ENCODE data around the gene HTR3E.
"Not testable (repeated sequence)": the region's sequence is repeated elsewhere in the genome, so short reads cannot be mapped to it uniquely, and the experiment has no call there.

The HTR3E gene

DNA sequence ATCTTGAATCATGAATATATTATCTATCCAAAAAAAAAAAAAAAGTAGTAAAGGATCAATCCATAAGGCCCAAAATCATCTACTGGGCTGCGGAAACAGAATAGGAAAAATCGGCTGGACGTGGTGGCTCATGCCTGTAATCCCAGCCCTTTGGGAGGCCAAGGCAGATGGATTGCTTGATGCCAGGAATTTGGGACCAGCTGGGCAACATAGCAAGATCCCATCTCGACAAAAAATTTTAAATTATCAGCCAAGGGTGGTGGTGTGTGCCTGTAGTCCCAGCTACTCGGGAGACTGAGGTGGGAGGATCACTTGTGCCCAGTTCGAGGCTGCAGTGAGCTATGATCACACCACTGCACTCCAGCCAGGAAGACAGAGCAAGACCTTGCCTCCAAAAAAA is 52.3 kb downstream of the HTR3E start:
- ChIA-PET CTCF (no interaction called here), POLR2A (interaction anchor here (0.6 kb wide), 1 partner anchor 30 kb away, joined by 5 read pairs; no protein-coding TSS in a partner anchor)
- no peaks in the 10 kb centered on the region for H3K9me3 ChIP-seq (ENCODE audit: control insufficient read depth, insufficient read depth, low read depth, low read length)
- H3K4me1 ChIP-seq (ENCODE audit: control insufficient read depth, insufficient read depth, low read length), result no peaks in the 10 kb centered on the region
- no peak overlapping the region for H3K4me3 ChIP-seq (ENCODE audit: low read depth, low read length)
- H3K27ac ChIP-seq (ENCODE audit: extremely low read depth, low read depth, low read length), result no peak overlapping the region
- TF ChIP-seq ZNF776 (tag by site-specific recombination; IDR thresholded peaks at IDR 0.05; ENCODE audit: borderline replicate concordance) (no peak), ZNF121 (tag by site-specific recombination; IDR thresholded peaks at IDR 0.05) (peak; percentile 88)
- H3K36me3 ChIP-seq (ENCODE audit: control insufficient read depth in 2 of 2, insufficient read depth in 1 of 2, low read length in 2 of 2), result peaks cover 6 to 28% of the 10 kb centered on the region in 2 experiments; a peak in 2 of 3 replicates

DNA sequence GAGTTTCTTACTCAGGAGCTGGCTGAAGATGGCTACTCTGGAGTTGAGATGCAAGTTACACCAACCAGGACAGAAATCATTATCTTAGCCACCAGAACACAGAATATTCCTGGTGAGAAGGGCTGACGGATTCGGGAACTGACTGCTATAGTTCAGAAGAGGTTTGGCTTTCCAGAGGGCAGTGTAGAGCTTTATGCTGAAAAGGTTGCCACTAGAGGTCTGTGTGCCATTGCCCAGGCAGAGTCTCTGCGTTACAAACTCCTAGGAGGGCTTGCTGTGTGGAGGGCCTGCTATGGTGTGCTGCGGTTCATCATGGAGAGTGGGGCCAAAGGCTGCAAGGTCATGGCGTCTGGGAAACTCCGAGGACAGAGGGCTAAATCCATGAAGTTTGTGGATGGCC is 52.9 kb downstream of the HTR3E start:
- H3K36me3 ChIP-seq (ENCODE audit: control insufficient read depth in 2 of 2, insufficient read depth in 1 of 2, low read length in 2 of 2), result peaks cover 6 to 22% of the 10 kb centered on the region in 2 experiments; a peak in 2 of 3 replicates
- H3K4me1 ChIP-seq (ENCODE audit: control insufficient read depth, insufficient read depth, low read length); H3K4me3 ChIP-seq (ENCODE audit: low read depth, low read length); POLR2A ChIA-PET; H3K27ac ChIP-seq (ENCODE audit: extremely low read depth, low read depth, low read length); CTCF ChIA-PET; H3K9me3 ChIP-seq (ENCODE audit: control insufficient read depth, insufficient read depth, low read depth, low read length): not testable (repeated sequence)
- TF ChIP-seq CTCF (tag by site-specific recombination; IDR thresholded peaks at IDR 0.05), result peak; percentile 51; the same call in 1 of the 2 replicates

DNA sequence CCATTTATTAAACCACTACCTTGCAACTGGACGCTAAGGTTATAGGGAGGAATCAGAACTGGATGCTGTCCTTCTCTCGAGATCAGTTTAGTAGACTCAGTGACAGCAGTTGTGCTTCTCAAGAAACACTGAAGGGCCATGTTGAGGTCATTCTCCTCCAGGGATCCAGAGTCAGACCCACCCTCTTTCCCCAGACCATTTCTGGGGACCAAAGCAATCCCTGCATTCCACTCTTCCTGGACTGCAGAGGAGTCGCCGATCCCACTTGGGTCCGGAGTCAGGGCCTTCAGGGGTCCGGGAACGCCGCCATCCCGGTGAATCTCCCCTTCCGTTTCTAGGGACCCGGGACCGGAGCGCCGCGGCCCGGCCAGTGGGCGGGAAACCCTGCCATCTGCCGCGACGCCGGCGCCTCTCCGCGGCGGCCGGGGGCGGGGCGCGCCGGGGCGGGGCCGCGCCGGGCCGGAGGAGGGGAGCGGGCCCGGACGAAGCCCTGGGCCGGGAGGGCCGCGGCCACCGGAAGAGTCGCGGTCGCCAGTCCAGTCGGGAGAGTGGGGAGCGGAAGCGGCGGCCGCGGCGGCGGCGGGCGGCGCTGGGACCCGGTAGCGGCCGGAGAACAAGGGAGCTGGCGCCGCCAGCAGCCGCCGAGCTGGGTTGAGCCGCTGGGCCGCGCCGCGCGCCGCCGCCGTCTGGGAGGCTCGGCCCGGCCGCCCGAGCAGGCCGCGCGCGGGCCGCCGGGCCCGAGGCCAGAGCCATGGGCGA is 58.2 kb downstream of the HTR3E start, which contains the start of gene DVL3:
Gene DVL3 (plus strand): TSS at position 493 of the 759 bp plus-strand sequence. CDS start 259 bp downstream, at position 752.
- Histone ChIP-seq H3K4me1 (ENCODE audit: control insufficient read depth, insufficient read depth, low read length) (no peaks in the 10 kb centered on the region), H3K36me3 (ENCODE audit: control insufficient read depth in 2 of 2, insufficient read depth in 1 of 2, low read length in 2 of 2) (peaks cover 0 to 11% of the 10 kb centered on the region in 2 experiments; a peak in 2 of 3 replicates), H3K27ac (ENCODE audit: extremely low read depth, low read depth, low read length) (peak within 1 kb of the TSS; percentile 95), H3K9me3 (ENCODE audit: control insufficient read depth, insufficient read depth, low read depth, low read length) (no peaks in the 10 kb centered on the region), H3K4me3 (ENCODE audit: low read depth, low read length) (peak within 1 kb of the TSS; percentile 82)
- CTCF ChIA-PET, result interaction anchor here (0.9 kb wide), 1 partner anchor 10 kb away, joined by 3 read pairs; no protein-coding TSS in a partner anchor
- POLR2A ChIA-PET, result interaction anchor here (0.6 to 2.0 kb wide), 8 partner anchors 14 to 140 kb away, joined by 3 to 11 read pairs (median 6); partner anchors contain the start of genes ABCF3, AP2M1 and EIF2B5
- TF ChIP-seq ZNF501 (tag by site-specific recombination; IDR thresholded peaks at IDR 0.05), result 0 out of 2 replicates have a peak, but pooled peaks have one; percentile 28
- TF ChIP-seq ZFP37 (tag by site-specific recombination; IDR thresholded peaks at IDR 0.05), result 0 out of 2 replicates have a peak, but pooled peaks have one; percentile 40
- no peak for TF ChIP-seq ZNF184 (tag by site-specific recombination; IDR thresholded peaks at IDR 0.05)
- TF ChIP-seq ZNF449 (tag by site-specific recombination; IDR thresholded peaks at IDR 0.05), result no peak
- no peak for TF ChIP-seq ZNF776 (tag by site-specific recombination; IDR thresholded peaks at IDR 0.05; ENCODE audit: borderline replicate concordance)
- TF ChIP-seq, protein P1, sequence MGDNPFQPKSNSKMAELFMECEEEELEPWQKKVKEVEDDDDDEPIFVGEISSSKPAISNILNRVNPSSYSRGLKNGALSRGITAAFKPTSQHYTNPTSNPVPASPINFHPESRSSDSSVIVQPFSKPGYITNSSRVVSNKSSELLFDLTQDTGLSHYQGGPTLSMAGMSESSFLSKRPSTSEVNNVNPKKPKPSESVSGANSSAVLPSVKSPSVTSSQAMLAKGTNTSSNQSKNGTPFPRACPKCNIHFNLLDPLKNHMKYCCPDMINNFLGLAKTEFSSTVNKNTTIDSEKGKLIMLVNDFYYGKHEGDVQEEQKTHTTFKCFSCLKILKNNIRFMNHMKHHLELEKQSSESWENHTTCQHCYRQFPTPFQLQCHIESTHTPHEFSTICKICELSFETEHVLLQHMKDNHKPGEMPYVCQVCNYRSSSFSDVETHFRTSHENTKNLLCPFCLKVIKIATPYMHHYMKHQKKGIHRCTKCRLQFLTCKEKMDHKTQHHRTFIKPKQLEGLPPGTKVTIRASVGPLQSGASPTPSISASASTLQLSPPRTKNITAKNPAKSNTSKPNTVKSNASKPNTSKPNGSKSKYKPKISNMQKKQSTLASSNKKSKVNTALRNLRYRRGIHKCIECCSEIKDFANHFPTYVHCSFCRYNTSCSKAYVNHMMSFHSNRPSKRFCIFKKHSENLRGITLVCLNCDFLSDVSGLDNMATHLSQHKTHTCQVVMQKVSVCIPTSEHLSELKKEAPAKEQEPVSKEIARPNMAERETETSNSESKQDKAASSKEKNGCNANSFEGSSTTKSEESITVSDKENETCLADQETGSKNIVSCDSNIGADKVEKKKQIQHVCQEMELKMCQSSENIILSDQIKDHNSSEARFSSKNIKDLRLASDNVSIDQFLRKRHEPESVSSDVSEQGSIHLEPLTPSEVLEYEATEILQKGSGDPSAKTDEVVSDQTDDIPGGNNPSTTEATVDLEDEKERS (tag by site-specific recombination; IDR thresholded peaks at IDR 0.05), result no peak
- TF ChIP-seq KLF9 (tag by site-specific recombination; IDR thresholded peaks at IDR 0.05; ENCODE audit: low read depth), result peak; percentile 62
- TF ChIP-seq ZNF335 (tag by site-specific recombination; conservative IDR thresholded peaks at IDR 0.05), result peak; percentile 67; the same call in 1 of the 2 replicates
- no peak for TF ChIP-seq FEZF1 (tag by site-specific recombination; IDR thresholded peaks at IDR 0.05)
- TF ChIP-seq ZNF112 (tag by site-specific recombination; IDR thresholded peaks at IDR 0.05), result no peak
- TF ChIP-seq ZNF747 (tag by site-specific recombination; IDR thresholded peaks at IDR 0.05), result no peak
- no peak for TF ChIP-seq ZNF549 (tag by site-specific recombination; IDR thresholded peaks at IDR 0.05)
- TF ChIP-seq SP2 (tag by site-specific recombination; IDR thresholded peaks at IDR 0.05), result peak; percentile 14; the same call in 1 of the 2 replicates
- 0 out of 2 replicates have a peak, but pooled peaks have one; percentile 31 for TF ChIP-seq ZNF121 (tag by site-specific recombination; IDR thresholded peaks at IDR 0.05)
- peak; percentile 27; the same call in 1 of the 2 replicates for TF ChIP-seq KLF7 (tag by site-specific recombination; IDR thresholded peaks at IDR 0.05; ENCODE audit: borderline replicate concordance)
- no peak for TF ChIP-seq ZNF239 (tag by site-specific recombination; IDR thresholded peaks at IDR 0.05)
- TF ChIP-seq GLIS1 (tag by site-specific recombination; IDR thresholded peaks at IDR 0.05), result no peak
- TF ChIP-seq ZNF76 (tag by site-specific recombination; IDR thresholded peaks at IDR 0.05; ENCODE audit: borderline replicate concordance, low read depth), result peak; percentile 38; the same call in 1 of the 2 replicates
- TF ChIP-seq ZNF677 (tag by site-specific recombination; IDR thresholded peaks at IDR 0.05), result no peak

All from HEK293 (cell line).